Epithelial cell of prostate (primary cell): ENCODE measurements around the gene STK35.
"Not testable (repeated sequence)": the region's sequence is repeated elsewhere in the genome, so short reads cannot be mapped to it uniquely, and the experiment has no call there.

Experiments used
- DNase-seq: peaks from one replicate; pipeline ENCODE4 v3.0.0-alpha.2; 2011; ENCODE audit warnings: low read depth, low spot score
- H3K27ac ChIP-seq: fragments of 450-650 bp; 2 replicates; pipeline ENCODE4 v1.5.1; 2017; ENCODE audit warnings: mild to moderate bottlenecking

STK35 gene

GRCh38 chr20:2152317-2152716 is 50.7 kb downstream of the STK35 start:
- DNase-seq = no peak
- H3K27ac ChIP-seq = peak overlapping the region; percentile 17

GRCh38 chr20:2153326-2153725 is 51.7 kb downstream of the STK35 start:
- DNase-seq = no peak
- H3K27ac ChIP-seq = no peak overlapping the region

- no peak for DNase-seq
- H3K27ac ChIP-seq = no peak overlapping the region
These were observed 54.6 kb downstream of the STK35 start for GRCh38 chr20:2156224-2156623.

GRCh38 chr20:2156666-2157624 is 55.3 kb downstream of the STK35 start:
- peak; percentile 12 for DNase-seq
- peak overlapping the region; percentile 19 for H3K27ac ChIP-seq

- no peak for DNase-seq
These were observed 60.6 kb downstream of the STK35 start for GRCh38 chr20:2162125-2162822.

GRCh38 chr20:2162823-2163166 is 61.2 kb downstream of the STK35 start:
- no peak overlapping the region for H3K27ac ChIP-seq
- no peak for DNase-seq

More at GRCh38 chr20:2162125-2162822, 60.6 kb downstream of the STK35 start:
- H3K27ac ChIP-seq = no peak overlapping the region

GRCh38 chr20:2163312-2163711 is 61.7 kb downstream of the STK35 start:
- H3K27ac ChIP-seq = no peak overlapping the region
- DNase-seq = no peak

GRCh38 chr20:2163757-2164156 is 62.1 kb downstream of the STK35 start:
- H3K27ac ChIP-seq = no peak overlapping the region
- DNase-seq = no peak

GRCh38 chr20:2164421-2164820 is 62.8 kb downstream of the STK35 start:
- DNase-seq = no peak
- H3K27ac ChIP-seq = no peak overlapping the region

- no peak overlapping the region for H3K27ac ChIP-seq
- DNase-seq = no peak
These were observed 63.3 kb downstream of the STK35 start for GRCh38 chr20:2164966-2165365.

- H3K27ac ChIP-seq = no peak overlapping the region
- DNase-seq = no peak
These were observed 64.2 kb downstream of the STK35 start for GRCh38 chr20:2165871-2166270.

- H3K27ac ChIP-seq = no peak overlapping the region
- DNase-seq = no peak
These were observed 65.5 kb downstream of the STK35 start for GRCh38 chr20:2167112-2167511.

GRCh38 chr20:2168946-2169345 is 67.3 kb downstream of the STK35 start:
- no peak for DNase-seq
- no peak overlapping the region for H3K27ac ChIP-seq

- no peak overlapping the region for H3K27ac ChIP-seq
- no peak for DNase-seq
These were observed 67.9 kb downstream of the STK35 start for GRCh38 chr20:2169456-2170088.

- DNase-seq = no peak
These were observed 68.8 kb downstream of the STK35 start for GRCh38 chr20:2170404-2170803.

GRCh38 chr20:2171266-2171790 is 69.7 kb downstream of the STK35 start:
- no peak for DNase-seq

More at GRCh38 chr20:2170404-2170803, 68.8 kb downstream of the STK35 start:
- no peak overlapping the region for H3K27ac ChIP-seq

GRCh38 chr20:2171840-2172239 is 70.2 kb downstream of the STK35 start:
- not testable (repeated sequence) for H3K27ac ChIP-seq, DNase-seq

More at GRCh38 chr20:2171266-2171790, 69.7 kb downstream of the STK35 start:
- no peak overlapping the region for H3K27ac ChIP-seq

- no peak for DNase-seq
These were observed 70.9 kb downstream of the STK35 start for GRCh38 chr20:2172305-2173175.

GRCh38 chr20:2173186-2173585 is 71.6 kb downstream of the STK35 start:
- H3K27ac ChIP-seq = no peak overlapping the region
- no peak for DNase-seq

More at GRCh38 chr20:2172305-2173175, 70.9 kb downstream of the STK35 start:
- H3K27ac ChIP-seq = no peak overlapping the region

- DNase-seq = no peak
- no peak overlapping the region for H3K27ac ChIP-seq
These were observed 72.4 kb downstream of the STK35 start for GRCh38 chr20:2174067-2174466.
